GM18861 (cell line): ENCODE results near the gene TMEM52B.
"Not testable (repeated sequence)": the region's sequence is repeated elsewhere in the genome, so short reads cannot be mapped to it uniquely, and the experiment has no call there.

Experiments
- ATAC-seq: cut with Tn5 transposase; IDR thresholded peaks from one replicate; pipeline ENCODE4 v1.9.1; 2021; ENCODE audit not compliant: unreplicated experiment

TMEM52B gene

DNA sequence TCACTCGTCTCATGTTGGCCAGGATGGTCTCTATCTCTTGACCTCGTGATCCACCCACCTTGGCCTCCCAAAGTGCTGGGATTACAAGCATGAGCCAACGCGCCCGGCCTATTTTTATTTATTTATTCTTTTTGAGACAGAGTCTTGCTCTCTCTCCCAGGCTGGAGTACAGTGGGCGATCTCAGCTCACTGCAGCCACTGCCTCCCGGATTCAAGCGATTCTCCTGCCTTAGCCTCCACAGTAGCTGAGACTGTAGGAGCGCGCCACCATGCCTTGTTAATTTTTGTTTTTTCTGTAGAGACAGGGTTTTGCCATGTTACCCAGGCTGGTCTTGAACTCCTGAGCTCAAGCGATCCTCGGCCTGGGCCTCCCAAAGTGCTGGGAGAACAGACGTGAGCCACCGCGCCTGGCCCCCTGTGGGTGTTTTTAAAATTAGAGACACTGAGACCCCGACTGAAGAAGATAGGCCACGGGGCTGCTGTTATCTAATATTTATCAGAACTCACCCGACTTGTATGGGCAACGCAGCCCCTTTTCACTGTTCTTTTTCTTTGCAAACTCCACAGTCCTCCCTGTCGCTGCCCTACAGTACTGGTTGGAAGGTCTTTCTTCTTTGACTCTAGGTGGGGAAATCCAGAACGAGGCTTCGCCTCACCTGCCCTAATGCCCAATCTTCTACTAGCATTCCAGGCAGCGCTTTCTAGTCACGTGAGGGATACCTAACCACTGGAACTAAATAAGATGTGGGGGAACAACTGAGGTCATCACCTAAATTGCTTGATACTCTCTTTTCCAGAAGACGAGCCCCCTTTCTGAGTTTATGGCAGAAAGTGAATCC lies 32.5 kb downstream of the TMEM52B start:
- ATAC-seq = no peak

DNA sequence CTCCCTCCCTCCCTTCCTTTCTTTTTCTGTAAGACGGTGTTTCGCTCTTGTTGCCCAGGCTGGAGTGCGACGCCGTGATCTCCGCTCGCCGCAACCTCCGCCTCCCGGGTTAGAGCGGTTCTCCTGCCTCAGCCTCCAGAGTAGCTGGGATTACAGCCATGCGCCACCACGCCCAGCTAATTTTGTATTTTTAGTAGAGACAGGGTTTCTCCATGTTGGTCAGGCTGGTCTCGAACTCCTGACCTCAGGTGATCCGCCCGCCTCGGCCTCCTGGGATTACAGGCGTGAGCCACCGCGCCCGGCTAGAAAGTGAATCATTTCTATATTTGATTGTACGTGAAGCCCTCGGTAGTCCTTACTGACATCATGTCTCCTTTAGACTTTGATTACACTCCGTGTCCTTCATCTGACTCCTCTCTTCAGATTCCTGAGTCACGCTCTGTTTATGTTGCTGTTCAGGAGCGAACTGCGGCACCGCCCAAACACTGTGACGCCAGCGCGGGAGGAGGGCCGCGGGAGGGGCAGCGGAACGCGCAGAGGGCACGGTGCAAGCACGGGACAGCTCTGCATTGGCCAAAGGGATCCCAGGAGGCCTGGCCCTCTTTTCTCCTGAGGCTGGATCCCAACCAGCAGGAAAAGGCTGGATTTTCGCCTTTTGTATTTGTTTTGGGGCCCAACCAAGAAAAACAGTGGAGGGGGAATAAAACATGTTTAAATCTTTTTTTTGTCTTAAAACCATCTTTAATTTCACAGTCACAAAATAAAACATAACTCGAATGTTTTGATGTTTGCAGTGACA lies 33.3 kb downstream of the TMEM52B start:
- no peak for ATAC-seq

DNA sequence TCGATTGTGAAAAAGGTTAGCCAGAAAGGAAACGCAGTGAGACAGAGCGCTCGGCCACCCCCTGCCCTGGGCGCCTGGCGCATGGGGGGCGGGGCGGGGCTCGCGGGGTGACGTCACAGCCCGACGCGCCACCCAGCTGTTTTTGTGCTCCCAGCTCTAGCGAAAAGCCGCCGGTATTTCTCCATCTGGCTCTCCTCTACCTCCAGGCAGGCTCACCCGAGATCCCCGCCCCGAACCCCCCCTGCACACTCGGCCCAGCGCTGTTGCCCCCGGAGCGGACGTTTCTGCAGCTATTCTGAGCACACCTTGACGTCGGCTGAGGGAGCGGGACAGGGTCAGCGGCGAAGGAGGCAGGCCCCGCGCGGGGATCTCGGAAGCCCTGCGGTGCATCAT lies 33.9 kb downstream of the TMEM52B start, which contains the start of gene GABARAPL1:
Gene GABARAPL1, plus strand, starts transcription at position 139 of the 393 bp plus-strand sequence. Its CDS starts 253 bp downstream, at position 392.
- ATAC-seq = peak; percentile 32

DNA sequence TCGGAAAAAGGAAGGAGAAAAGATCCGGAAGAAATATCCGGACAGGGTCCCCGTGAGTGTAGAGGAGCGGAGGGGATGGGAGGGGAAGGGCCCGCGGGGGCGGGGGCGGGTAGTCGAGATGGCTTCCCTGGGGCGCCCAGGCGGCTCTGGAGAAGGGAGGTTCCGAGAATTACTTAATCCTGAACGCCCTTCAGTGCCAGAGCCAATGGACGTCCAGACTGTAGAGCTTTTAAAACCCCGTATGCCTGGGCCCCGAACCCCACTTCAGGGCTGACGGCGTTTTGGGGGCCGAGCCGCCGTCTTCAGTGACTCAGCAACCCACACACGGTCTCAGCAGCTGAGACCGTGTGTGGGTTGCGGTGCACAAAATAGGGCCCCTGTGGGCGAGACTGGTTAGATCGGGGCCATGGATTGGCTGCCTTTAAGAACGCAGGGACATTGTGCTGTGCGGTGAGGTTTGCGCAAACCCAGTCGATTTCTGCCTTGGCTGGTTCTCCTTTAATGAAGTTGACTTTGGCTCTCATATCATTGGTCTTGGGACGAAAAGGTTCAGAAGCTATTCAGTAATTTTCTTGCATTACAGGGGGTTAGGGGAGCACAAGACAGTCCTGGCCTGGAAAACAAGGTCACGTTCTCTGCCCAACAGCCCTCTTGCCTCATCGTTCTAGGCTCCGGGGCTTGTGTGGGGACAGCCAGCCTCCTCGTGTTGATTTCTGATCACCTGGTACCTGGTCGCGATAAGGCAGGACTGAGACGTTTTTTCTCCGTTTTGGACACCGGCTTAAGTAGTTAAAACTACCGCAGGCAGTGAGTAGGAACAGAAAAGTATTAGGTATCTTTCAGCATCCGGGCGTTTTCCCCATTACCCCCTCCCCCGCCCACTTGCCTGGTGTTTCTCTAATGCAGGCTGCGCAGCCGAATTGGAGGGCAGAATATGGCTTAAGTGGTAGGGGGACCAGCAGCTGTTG lies 34.6 kb downstream of the TMEM52B start:
- ATAC-seq = peak; percentile 39

DNA sequence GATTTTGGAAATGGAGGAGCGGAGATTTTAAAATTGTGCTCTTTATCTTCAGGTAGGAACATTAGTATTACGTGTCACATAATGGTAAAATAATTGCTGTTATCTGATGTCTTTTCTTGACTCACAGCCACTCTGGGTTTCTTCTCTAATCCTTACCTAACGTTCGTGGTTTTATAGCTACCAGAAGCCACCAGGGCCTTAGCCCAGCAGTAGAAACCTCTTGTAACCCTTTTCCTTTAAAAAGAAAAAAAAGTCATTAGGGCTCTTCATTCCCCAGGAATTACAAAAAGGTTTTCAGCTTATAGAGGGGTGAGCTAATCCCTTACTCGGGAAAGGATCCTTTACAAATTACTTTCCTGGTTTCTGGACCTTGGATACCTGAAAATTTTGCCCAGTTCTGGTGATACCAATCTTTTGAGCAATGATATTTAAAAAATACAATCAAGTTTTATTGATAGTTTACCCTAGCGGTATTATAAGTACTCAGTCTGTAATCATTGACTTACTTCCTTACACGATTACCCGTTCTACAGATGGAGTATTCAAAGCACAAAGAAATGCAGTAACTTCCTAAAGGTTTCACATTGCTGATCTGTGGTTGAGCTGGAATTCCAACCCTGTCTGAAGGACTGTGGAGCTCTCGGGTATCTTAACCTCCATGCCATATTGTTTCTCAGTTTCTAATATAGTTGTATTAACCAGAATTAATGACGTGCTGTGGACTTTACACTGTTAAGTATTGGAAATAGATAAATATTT lies 35.5 kb downstream of the TMEM52B start:
- no peak for ATAC-seq

DNA sequence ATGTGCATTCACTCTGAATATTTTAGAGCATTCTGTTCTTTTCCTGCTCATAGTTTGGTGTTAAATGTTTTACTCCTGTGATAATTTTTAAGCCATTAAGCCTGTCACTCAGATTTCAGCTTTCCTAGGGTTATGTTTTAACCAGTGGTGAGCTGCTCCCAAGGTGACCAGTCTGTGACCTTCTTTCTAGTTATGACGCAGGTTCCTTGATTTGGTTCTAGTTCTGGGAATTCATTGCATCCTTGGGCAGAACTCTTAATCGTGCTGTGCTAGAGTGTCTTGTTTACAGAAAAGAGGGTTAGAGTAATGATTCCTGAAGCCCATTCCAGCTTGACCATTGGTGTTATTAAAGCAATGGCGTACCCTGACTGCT lies 36.0 kb downstream of the TMEM52B start:
- ATAC-seq = no peak

DNA sequence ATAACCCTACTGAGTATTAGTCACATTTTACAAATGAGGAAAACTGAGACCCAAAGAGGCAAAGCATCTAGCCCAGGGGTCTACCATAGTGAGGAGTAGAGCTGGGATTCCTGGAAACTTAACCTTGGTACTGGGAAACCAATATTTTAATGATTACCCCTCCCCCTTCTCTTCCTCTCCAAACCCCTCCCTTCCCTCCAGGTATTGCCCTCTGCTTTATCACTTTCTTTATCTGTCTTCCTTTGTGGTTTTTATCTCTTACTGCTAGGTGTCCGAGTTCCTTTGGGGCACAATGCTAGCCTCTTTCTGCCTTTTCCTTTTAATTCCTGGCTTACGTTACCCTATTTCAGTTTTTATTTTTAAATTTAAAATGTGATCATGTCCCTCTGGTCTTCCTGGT lies 36.6 kb downstream of the TMEM52B start:
- no peak for ATAC-seq

DNA sequence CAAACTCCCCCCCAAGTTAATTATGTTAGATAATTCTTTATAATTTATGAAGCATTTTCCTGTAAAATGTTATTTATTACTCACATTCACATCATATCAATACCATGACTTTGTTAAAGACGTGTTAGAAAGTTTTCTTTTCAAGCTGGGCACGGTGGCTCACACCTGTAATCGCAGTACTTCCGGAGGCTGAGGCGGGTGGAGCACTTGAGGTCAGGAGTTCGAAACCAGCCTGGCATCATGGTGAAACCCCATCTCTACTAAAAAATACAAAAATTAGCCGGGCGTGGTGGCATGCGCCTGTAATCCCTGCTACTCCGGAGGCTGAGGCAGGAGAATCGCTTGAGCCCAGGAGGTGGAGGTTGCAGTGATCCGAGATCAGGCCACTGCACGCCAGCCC lies 37.1 kb downstream of the TMEM52B start:
- not testable (repeated sequence) for ATAC-seq

DNA sequence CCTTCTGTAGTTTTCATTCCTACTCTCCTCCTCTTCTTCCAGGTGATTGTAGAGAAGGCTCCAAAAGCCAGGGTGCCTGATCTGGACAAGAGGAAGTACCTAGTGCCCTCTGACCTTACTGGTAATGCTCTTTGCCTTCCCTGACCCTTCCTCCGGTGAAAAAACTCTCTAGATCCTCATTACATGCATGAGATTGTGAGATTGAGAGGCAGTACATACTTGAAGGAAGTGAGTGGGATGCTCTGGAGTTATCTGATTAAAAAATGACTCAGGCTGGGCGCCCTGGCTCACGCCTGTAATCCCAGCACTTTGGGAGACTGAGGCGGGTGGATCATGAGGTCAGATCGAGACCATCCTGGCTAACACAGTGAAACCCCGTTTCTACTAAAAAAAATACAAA lies 39.2 kb downstream of the TMEM52B start:
- no peak for ATAC-seq

DNA sequence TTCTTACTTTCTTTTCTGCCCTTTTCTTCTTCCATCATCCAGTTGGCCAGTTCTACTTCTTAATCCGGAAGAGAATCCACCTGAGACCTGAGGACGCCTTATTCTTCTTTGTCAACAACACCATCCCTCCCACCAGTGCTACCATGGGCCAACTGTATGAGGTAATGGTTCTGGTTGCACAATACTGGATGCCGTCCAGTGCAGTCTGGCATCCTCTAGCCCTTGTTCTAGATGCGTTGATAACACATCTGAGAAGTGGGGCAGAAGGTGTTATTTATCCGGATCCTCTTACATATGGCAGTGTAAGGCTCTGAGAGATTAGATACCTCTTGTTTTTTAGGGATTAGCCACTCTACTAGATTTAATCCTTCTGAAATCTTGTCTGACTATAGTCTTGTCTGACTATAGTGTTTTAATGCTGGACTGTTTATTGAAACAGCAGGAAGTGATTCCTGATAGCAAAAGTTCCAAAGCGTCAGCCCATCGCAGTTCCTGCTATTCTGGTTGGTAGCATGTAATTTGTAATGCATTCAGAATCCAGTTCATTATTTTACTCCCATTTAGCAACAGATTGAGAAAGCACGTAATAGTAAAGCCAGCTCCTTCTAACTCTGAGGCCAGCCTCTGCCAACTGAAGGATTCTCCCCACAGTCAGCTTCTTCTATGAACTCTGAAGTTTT lies 41.7 kb downstream of the TMEM52B start:
- no peak for ATAC-seq

DNA sequence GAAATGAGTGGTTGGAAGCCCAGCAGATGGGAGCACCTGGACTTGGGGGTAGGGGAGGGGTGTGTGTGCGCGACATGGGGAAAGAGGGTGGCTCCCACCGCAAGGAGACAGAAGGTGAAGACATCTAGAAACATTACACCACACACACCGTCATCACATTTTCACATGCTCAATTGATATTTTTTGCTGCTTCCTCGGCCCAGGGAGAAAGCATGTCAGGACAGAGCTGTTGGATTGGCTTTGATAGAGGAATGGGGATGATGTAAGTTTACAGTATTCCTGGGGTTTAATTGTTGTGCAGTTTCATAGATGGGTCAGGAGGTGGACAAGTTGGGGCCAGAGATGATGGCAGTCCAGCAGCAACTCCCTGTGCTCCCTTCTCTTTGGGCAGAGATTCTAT lies 43.0 kb downstream of the TMEM52B start:
- ATAC-seq = no peak

DNA sequence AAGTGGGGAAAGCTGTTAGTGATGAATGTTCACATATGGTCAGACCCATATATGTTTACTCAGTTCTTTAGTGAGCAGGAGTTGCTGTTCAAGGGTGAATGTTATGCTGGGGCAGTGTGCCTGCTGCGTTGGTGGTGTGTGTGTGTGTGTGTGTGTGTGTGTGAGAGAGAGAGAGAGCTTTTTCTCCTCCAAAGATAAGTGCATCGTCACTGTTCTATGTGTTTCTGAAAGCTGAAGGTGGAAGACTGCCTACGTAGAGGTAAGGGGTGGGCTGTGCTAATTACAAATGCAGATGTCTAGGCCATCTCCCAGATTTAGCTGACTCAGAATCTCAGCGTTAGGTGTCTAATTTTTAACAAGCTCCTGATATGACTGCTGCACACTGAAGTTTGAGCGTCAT lies 44.4 kb downstream of the TMEM52B start:
- no peak for ATAC-seq

DNA sequence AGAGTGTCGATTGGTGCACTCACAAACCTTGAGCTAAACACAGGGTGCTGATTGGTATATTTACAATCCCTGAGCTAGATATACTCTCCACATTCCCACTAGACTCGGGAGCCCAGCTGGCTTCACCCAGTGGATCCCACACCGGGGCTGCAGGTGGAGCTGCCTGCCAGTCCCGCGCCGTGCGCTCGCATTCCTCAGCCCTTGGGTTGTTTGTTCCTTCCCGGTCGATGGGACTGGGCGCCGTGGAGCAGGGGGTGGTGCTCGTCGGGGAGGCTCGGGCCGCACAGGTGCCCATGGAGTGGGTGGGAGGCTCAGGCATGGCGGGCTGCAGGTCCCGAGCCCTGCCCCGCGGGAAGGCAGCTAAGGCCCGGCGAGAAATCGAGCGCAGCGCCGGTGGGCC lies 46.6 kb downstream of the TMEM52B start:
- ATAC-seq = not testable (repeated sequence)

DNA sequence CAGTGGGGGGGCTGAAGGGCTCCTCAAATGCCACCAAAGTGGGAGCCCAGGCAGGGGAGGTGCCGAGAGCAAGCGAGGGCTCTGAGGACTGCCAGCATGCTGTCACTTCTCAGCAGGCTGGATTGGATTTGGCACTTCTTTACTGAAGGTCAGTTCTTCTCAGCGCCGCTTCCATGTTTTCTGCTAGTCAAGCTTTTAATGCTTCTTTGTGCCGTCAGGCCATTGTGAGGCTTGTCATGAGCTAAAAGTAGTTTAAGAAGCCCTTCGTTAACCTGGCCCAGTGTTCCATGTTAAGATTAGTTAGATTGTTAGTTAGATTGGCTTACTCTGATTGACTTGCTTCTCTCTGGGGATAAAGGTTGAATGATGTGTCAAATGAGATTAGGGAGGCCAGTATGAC lies 47.3 kb downstream of the TMEM52B start:
- no peak for ATAC-seq

DNA sequence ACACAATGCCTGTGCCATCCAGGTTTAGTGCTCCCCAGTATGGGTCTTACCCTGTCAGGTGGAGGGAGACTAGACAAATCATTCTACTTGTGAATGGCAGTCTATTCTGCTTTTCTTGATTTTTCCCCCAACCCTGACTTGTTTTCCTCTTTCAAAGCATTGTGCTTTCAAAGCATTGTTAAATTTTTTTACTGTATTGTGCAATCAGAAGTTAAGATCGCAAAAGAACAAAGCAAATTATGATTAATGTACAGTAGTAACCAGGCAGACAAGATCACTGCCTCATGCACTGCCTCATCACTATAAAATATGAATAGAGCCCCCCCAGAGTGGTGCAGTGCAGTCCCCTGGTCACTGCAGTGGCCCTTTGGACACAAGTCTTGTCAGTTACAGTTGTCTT lies 47.9 kb downstream of the TMEM52B start:
- no peak for ATAC-seq

DNA sequence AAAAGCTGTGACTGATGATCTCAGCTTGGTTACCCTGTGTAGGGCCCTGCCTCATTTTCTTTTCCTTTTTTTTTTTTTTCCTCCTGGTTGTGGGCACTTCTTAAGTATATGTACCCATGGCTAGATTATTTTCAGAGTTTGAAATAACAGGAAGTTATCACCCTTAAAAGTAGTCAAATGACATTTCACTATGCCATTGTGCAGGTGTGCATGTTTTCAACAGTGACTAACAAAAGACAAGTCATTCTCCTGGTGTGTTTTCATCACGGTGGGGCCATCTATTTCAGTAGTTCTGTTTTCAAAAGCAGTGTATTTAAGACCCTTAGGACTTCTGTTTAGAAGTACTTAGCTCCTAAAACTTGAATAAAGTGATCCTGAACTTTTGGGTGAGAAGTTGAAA lies 48.8 kb downstream of the TMEM52B start:
- no peak for ATAC-seq

DNA sequence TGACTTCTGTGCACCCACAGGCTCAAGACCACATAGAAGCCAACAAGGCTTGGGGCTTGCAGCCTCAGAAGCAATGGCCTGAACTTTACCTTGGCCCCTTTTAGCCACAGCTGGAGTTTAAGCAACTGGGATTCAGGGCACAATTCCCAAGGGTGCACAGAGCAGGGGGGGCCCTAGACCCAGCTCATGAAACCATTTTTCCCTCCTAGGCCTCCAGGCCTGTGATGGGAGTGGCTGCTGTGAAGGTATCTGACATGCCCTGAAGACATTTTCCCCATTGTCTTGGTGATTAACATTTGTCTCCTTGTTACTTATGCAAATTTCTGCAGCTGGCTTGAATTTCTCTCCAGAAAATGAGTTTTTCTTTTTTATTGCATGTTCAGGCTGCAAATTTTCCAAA lies 55.7 kb downstream of the TMEM52B start:
- ATAC-seq = no peak

DNA sequence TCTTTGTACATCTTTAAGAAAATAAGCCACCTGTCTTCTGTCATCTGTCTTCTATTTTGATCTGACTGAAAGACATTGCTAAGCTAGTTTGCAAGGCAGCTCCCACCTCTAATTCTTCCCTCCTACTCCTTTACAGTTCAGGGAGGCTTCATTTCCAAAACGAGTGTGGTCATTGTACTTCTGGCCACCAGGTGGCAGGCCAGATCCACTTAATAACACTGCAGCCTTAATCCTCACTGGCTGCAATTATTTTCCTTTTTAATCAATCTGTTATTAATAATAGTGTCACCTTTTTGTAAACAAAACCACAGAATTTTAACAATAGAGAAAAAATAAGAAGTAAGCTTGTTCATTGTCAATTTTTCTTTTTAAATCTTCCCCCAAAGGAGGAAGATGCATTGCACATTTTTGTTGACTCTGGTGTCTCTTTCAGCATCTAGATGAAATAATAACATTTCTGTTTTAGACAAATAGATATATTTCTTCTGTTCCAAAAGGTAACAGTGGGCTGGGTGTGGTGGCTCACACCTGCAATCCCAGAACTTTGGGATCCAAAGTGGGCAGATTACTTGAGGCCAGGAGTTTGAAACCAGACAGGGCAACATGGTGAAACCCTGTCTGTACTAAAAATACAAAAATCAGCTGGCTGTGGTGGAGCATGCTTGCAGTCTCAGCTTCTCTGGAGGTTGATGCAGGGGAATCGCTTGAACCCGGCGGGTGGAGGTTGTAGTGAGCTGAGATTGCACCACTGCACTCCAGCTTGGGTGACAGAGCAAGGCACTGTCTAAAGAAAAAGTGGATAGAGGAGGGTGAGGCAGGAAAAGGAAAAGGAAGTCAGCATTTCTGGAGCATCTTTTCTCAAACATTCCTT lies 57.2 kb downstream of the TMEM52B start:
- ATAC-seq = no peak

DNA sequence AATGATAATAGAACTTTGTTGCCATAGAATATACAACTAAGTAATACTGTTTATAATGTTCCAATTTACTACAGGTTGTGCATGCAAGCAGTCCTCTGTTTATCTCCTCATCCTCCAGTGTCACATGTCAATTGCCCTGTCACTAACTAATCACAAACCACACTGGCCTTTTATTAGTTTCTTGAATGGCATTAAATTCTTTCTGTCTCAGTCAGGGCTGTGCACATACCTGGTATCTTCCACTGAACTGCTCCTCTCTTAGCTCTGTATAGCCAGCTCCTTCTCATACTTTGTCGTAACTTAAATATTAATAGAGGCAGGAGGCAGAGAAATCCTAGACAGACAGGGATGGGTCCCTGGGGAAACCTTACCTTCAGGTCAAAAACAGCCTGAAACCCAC lies 57.9 kb downstream of the TMEM52B start:
- no peak for ATAC-seq
